ENCODE results near the gene CYTH1. TPM values are rescaled to one million over a fixed set of nuclear protein-coding genes. Genes with fewer than 3 reads are reported as not detected.

Gene CYTH1
- total RNA-seq, 1 donor from 2014 or later = 25.0 TPM

- no peak overlapping the region for H3K4me3 ChIP-seq (ENCODE audit: insufficient read depth, low read depth, low read length)
- H3K9ac ChIP-seq (ENCODE audit: low read length) = no peak overlapping the region
- no peak overlapping the region for H2AFZ ChIP-seq (ENCODE audit: low read depth, low read length)
- no peak overlapping the region for H3K27ac ChIP-seq (ENCODE audit: low read depth, low read length)
- Mint-ChIP-seq H3K27ac (ENCODE audit: unreplicated experiment) (no peak overlapping the region), H3K36me3 (ENCODE audit: low read depth, unreplicated experiment) (peaks cover 28% of the 10 kb centered on the region), H3K9me3 (ENCODE audit: unreplicated experiment) (peaks cover 3% of the 10 kb centered on the region), H3K27me3 (ENCODE audit: low read depth, unreplicated experiment) (no peaks in the 10 kb centered on the region), H3K4me1 (ENCODE audit: low read depth, unreplicated experiment) (peaks cover 2% of the 10 kb centered on the region), H3K4me3 (ENCODE audit: unreplicated experiment) (no peak overlapping the region)
- TF ChIP-seq CTCF (IDR thresholded peaks at IDR 0.05; ENCODE audit: insufficient read depth, low read depth, low read length) (no peak), EZH2 (IDR thresholded peaks at IDR 0.05; ENCODE audit: insufficient read depth, low read length) (no peak)
- FAIRE-seq (no peak), DNase-seq (ENCODE audit: low read depth) (no peak)
- no peaks in the 10 kb centered on the region for H3K79me2 ChIP-seq (ENCODE audit: insufficient read depth, low read length)
- H3K4me1 ChIP-seq (ENCODE audit: insufficient read depth, low read length) = no peaks in the 10 kb centered on the region
- H3K27me3 ChIP-seq (ENCODE audit: insufficient read depth, low read length) = no peaks in the 10 kb centered on the region
- H3K9me3 ChIP-seq (ENCODE audit: insufficient read depth, low read depth, low read length) = no peaks in the 10 kb centered on the region
- peaks cover 3% of the 10 kb centered on the region for H3K36me3 ChIP-seq (ENCODE audit: insufficient read depth, low read length)
- H4K20me1 ChIP-seq (ENCODE audit: insufficient read depth, low read length) = no peaks in the 10 kb centered on the region
- H3K4me2 ChIP-seq (ENCODE audit: low read length) = no peak overlapping the region
Observed at GRCh38 chr17:78674595-78675315, 107.3 kb downstream of the CYTH1 start.

- DNase-seq (ENCODE audit: low read depth) (no peak), FAIRE-seq (no peak)
- H2AFZ ChIP-seq (ENCODE audit: low read depth, low read length) = no peak overlapping the region
- no peak overlapping the region for H3K4me3 ChIP-seq (ENCODE audit: insufficient read depth, low read depth, low read length)
- no peak overlapping the region for H3K27ac ChIP-seq (ENCODE audit: low read depth, low read length)
- no peaks in the 10 kb centered on the region for H3K79me2 ChIP-seq (ENCODE audit: insufficient read depth, low read length)
- H4K20me1 ChIP-seq (ENCODE audit: insufficient read depth, low read length) = no peaks in the 10 kb centered on the region
- H3K4me3 Mint-ChIP-seq (ENCODE audit: unreplicated experiment) = no peak overlapping the region
- H3K9ac ChIP-seq (ENCODE audit: low read length) = no peak overlapping the region
- TF ChIP-seq EZH2 (IDR thresholded peaks at IDR 0.05; ENCODE audit: insufficient read depth, low read length) (no peak), CTCF (IDR thresholded peaks at IDR 0.05; ENCODE audit: insufficient read depth, low read depth, low read length) (no peak)
- no peaks in the 10 kb centered on the region for H3K4me1 ChIP-seq (ENCODE audit: insufficient read depth, low read length)
- no peaks in the 10 kb centered on the region for H3K9me3 ChIP-seq (ENCODE audit: insufficient read depth, low read depth, low read length)
- peaks cover 29% of the 10 kb centered on the region for H3K36me3 Mint-ChIP-seq (ENCODE audit: low read depth, unreplicated experiment)
- no peak overlapping the region for H3K4me2 ChIP-seq (ENCODE audit: low read length)
- H3K27ac Mint-ChIP-seq (ENCODE audit: unreplicated experiment) = no peak overlapping the region
- peaks cover 3% of the 10 kb centered on the region for H3K36me3 ChIP-seq (ENCODE audit: insufficient read depth, low read length)
- H3K9me3 Mint-ChIP-seq (ENCODE audit: unreplicated experiment) = peaks cover 3% of the 10 kb centered on the region
- H3K4me1 Mint-ChIP-seq (ENCODE audit: low read depth, unreplicated experiment) = no peaks in the 10 kb centered on the region
- H3K27me3 Mint-ChIP-seq (ENCODE audit: low read depth, unreplicated experiment) = no peaks in the 10 kb centered on the region
- H3K27me3 ChIP-seq (ENCODE audit: insufficient read depth, low read length) = no peaks in the 10 kb centered on the region
Observed at GRCh38 chr17:78674156-78674555, 107.9 kb downstream of the CYTH1 start.

GRCh38 chr17:78673395-78673794 lies 108.7 kb downstream of the CYTH1 start:
- no peak for DNase-seq (ENCODE audit: low read depth)
- no peaks in the 10 kb centered on the region for H3K27me3 ChIP-seq (ENCODE audit: insufficient read depth, low read length)
- TF ChIP-seq CTCF (IDR thresholded peaks at IDR 0.05; ENCODE audit: insufficient read depth, low read depth, low read length) (no peak), EZH2 (IDR thresholded peaks at IDR 0.05; ENCODE audit: insufficient read depth, low read length) (no peak)
- no peak overlapping the region for H2AFZ ChIP-seq (ENCODE audit: low read depth, low read length)
- no peaks in the 10 kb centered on the region for H3K36me3 ChIP-seq (ENCODE audit: insufficient read depth, low read length)
- Mint-ChIP-seq H3K4me1 (ENCODE audit: low read depth, unreplicated experiment) (no peaks in the 10 kb centered on the region), H3K36me3 (ENCODE audit: low read depth, unreplicated experiment) (peaks cover 23% of the 10 kb centered on the region), H3K27ac (ENCODE audit: unreplicated experiment) (no peak overlapping the region), H3K4me3 (ENCODE audit: unreplicated experiment) (no peak overlapping the region), H3K27me3 (ENCODE audit: low read depth, unreplicated experiment) (no peaks in the 10 kb centered on the region), H3K9me3 (ENCODE audit: unreplicated experiment) (peaks cover 3% of the 10 kb centered on the region)
- H3K27ac ChIP-seq (ENCODE audit: low read depth, low read length) = no peak overlapping the region
- FAIRE-seq = no peak
- H3K9me3 ChIP-seq (ENCODE audit: insufficient read depth, low read depth, low read length) = no peaks in the 10 kb centered on the region
- H3K4me2 ChIP-seq (ENCODE audit: low read length) = no peak overlapping the region
- H3K4me1 ChIP-seq (ENCODE audit: insufficient read depth, low read length) = no peaks in the 10 kb centered on the region
- H3K9ac ChIP-seq (ENCODE audit: low read length) = no peak overlapping the region
- H3K4me3 ChIP-seq (ENCODE audit: insufficient read depth, low read depth, low read length) = no peak overlapping the region
- H4K20me1 ChIP-seq (ENCODE audit: insufficient read depth, low read length) = no peaks in the 10 kb centered on the region
- no peaks in the 10 kb centered on the region for H3K79me2 ChIP-seq (ENCODE audit: insufficient read depth, low read length)

All from astrocyte (in vitro differentiated cells and primary cell).